GM12892 (cell line): ENCODE results near the gene CLASP1.

Source experiments
- POLR2A ChIP-seq: IDR thresholded peaks from 2 replicates; pipeline ENCODE4 v1.6.1; 2011; ENCODE audit warnings: low read depth, low read length, control low read depth
- POLR2AphosphoS5 ChIP-seq: IDR thresholded peaks from 2 replicates; pipeline ENCODE4 v1.6.1; 2011; ENCODE audit warnings: low read depth, low read length, control low read depth
- TAF1 ChIP-seq: IDR thresholded peaks from 2 replicates; pipeline ENCODE4 v1.6.1; 2011; ENCODE audit warnings: low read depth, mild to moderate bottlenecking, control low read depth, low read length, borderline replicate concordance

DNA sequence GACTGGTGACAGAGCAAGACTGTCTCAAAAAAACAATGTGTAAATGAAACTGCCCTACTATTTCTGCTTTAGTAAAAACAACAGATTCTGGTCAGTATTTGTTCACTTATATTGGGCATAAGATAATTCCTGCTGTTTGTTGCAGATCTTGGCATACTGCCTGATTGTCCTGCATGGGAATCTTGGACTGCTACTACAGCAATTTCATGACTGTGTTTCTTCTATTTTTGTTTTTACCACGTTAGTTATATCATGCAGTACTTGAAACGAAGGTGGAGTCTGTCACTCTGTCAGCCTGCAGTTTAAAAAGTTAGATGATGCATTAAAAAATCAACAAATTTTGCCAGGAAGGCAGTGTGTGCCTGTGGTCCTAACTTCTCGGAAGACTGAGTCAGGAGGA, 14.2 kb upstream of the CLASP1 start:
- no peak for TF ChIP-seq POLR2A
- TF ChIP-seq POLR2AphosphoS5 = no peak
- TF ChIP-seq TAF1 = no peak
